ENCODE data around the gene ASXL3. TPM values are rescaled to one million over a fixed set of nuclear protein-coding genes. Genes with fewer than 3 reads are reported as not detected.

ASXL3 gene
- polyA plus RNA-seq, 2 donors = 0.02 to 0.06 TPM

DNA sequence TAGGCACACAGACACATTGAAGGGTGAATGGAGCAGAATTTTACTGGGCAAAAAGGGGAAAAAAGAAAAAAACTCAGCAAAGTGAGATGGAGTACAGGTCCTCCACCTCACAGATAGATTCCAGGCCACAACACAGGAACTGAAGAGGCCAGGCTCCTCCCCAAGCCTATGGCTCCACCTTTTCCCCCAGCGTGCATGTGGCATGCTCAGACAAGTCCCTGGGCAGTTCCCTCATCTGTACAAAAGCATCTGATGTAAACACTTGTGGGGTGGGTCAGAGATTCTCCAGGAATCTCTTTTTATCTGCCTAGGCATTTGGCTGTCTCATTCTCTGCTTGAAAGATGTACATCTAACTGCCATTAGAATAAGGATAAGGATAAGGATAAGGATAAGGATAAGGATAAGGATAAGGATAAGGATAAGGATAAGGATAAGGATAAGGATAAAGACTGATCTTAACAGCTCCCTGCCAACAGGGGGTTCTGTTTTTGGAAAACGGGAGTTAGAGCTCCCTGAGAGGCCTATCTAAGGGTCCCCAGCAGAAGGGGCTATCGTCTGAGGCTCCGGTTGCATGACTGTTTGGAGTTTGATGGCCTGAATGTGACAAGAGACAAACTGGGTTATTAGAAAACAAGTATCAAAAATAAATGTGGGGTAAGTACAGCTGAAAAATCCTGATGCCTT, 17.2 kb upstream of the ASXL3 start:
- no peaks in the 10 kb centered on the region for H3K36me3 ChIP-seq (ENCODE audit: control insufficient read depth in 2 of 2, insufficient read depth in 2 of 2, low read length in 1 of 2)
- no peaks in the 10 kb centered on the region for H3K9me3 ChIP-seq (ENCODE audit: control insufficient read depth in 2 of 2, insufficient read depth in 1 of 2, low read depth in 1 of 2, low read length in 1 of 2)
- H3K27ac ChIP-seq (ENCODE audit: low read depth in 2 of 2, low read length in 1 of 2) = no peak overlapping the region
- no peak overlapping the region for H3K4me3 ChIP-seq (ENCODE audit: low read depth in 1 of 2, low read length in 2 of 2)
- no peaks in the 10 kb centered on the region for H3K4me1 ChIP-seq (ENCODE audit: control insufficient read depth in 2 of 2, insufficient read depth in 2 of 2, low read length in 1 of 2)
- no peaks in the 10 kb centered on the region for H3K27me3 ChIP-seq (ENCODE audit: control insufficient read depth in 1 of 2, insufficient read depth in 2 of 2, low read length in 2 of 2)
- 63 to 70% methylated on average over 4 of the region's 4 CpGs for WGBS, 2 donors

DNA sequence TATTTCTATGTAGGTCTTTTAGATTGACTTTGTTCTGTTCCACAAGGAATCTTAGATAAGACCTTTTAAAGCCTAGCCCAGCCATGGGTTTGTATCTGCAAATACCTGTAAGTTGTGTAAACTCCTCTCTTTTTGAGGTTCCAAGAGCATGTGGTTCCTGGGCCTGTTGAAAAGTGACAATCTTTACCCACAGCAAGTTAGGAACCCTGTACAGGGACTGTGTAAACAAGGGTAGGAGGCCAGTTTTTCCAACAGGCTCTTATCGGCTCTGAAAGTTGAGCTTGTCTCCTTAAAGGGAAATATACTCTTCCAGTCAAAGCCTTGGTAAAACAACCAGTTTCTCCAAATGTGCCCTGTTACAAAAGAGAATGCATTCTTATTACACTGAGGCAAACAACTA, 15.3 kb upstream of the ASXL3 start:
- Histone ChIP-seq H3K4me1 (ENCODE audit: control insufficient read depth in 2 of 2, insufficient read depth in 2 of 2, low read length in 1 of 2) (no peaks in the 10 kb centered on the region), H3K27ac (ENCODE audit: low read depth in 2 of 2, low read length in 1 of 2) (no peak overlapping the region), H3K4me3 (ENCODE audit: low read depth in 1 of 2, low read length in 2 of 2) (no peak overlapping the region), H3K9me3 (ENCODE audit: control insufficient read depth in 2 of 2, insufficient read depth in 1 of 2, low read depth in 1 of 2, low read length in 1 of 2) (peaks cover 0 to 2% of the 10 kb centered on the region in 2 donors), H3K36me3 (ENCODE audit: control insufficient read depth in 2 of 2, insufficient read depth in 2 of 2, low read length in 1 of 2) (no peaks in the 10 kb centered on the region), H3K27me3 (ENCODE audit: control insufficient read depth in 1 of 2, insufficient read depth in 2 of 2, low read length in 2 of 2) (no peaks in the 10 kb centered on the region)
- 46 to 71% methylated on average over 1 of the region's 1 CpG for WGBS, 2 donors

- 90% methylated on average over 1 of the region's 1 CpG for WGBS, 2 donors
- Histone ChIP-seq H3K4me1 (ENCODE audit: control insufficient read depth in 2 of 2, insufficient read depth in 2 of 2, low read length in 1 of 2) (no peaks in the 10 kb centered on the region), H3K27me3 (ENCODE audit: control insufficient read depth in 1 of 2, insufficient read depth in 2 of 2, low read length in 2 of 2) (no peaks in the 10 kb centered on the region), H3K9me3 (ENCODE audit: control insufficient read depth in 2 of 2, insufficient read depth in 1 of 2, low read depth in 1 of 2, low read length in 1 of 2) (peaks cover 0 to 2% of the 10 kb centered on the region in 2 donors), H3K4me3 (ENCODE audit: low read depth in 1 of 2, low read length in 2 of 2) (no peak overlapping the region), H3K36me3 (ENCODE audit: control insufficient read depth in 2 of 2, insufficient read depth in 2 of 2, low read length in 1 of 2) (no peaks in the 10 kb centered on the region), H3K27ac (ENCODE audit: low read depth in 2 of 2, low read length in 1 of 2) (no peak overlapping the region)
Measured at GRCh38 chr18:33567705-33568104, 10.3 kb upstream of the ASXL3 start.

DNA sequence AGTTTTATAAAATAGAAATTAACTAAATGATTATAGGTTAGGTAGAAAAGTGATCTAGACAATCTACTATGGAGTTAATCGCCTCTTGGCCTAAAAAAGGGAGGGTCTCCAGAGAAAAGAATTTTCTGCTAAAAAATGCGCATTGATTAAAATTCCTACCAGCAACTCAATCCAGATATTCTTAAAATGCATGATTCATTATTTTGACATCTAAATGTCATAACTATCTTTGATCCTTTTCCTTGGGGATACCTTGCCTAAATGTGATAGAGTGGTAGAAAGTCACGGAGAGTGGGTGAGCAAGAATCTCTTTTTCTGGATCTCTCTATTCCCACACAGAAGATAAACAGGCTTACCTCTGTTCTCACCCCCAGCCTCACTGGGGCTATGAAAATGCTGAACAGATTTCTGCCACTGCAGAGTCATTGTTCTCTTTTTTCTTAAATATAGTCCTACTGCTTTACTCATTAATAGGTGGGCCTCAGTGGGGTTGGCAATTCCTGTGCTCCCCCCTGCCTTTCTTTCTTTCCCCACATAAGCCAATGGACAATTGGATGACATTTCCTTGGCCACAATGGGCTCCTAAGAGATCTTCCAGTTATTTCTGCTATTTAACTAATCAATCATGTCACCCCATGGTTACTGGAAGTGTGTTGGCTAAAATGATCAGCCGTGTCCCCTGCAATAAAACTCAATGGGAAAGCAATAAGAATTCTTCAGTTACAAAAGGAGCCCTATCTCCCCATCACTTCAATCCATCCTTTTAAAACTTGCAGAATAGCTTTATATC, 5.8 kb upstream of the ASXL3 start:
- Histone ChIP-seq H3K4me1 (ENCODE audit: control insufficient read depth in 2 of 2, insufficient read depth in 2 of 2, low read length in 1 of 2) (no peaks in the 10 kb centered on the region), H3K4me3 (ENCODE audit: low read depth in 1 of 2, low read length in 2 of 2) (no peak overlapping the region), H3K36me3 (ENCODE audit: control insufficient read depth in 2 of 2, insufficient read depth in 2 of 2, low read length in 1 of 2) (no peaks in the 10 kb centered on the region), H3K9me3 (ENCODE audit: control insufficient read depth in 2 of 2, insufficient read depth in 1 of 2, low read depth in 1 of 2, low read length in 1 of 2) (no peaks in the 10 kb centered on the region), H3K27ac (ENCODE audit: low read depth in 2 of 2, low read length in 1 of 2) (no peak overlapping the region), H3K27me3 (ENCODE audit: control insufficient read depth in 1 of 2, insufficient read depth in 2 of 2, low read length in 2 of 2) (no peaks in the 10 kb centered on the region)
- 91 to 94% methylated on average over 4 of the region's 4 CpGs for WGBS, 2 donors

DNA sequence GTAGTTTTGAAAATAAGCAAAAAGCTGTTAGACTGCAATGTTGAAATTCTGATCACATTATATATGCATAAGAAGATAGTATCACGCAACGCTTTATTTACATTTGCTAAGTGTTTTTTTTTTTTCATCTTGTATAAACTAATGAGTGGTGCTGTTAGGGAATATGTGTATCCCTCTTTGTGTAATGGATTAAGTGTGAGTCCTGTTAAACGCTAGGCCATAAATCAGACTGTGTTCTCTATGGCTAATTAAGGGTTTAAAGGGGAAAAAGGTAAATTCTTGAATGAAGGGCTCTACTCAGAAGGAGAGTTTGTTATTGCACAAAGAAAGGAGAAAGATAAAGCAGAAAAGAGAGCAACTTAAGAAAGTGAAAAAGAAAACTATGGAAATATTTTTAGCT, 4.8 kb upstream of the ASXL3 start:
- 76 to 82% methylated on average over 3 of the region's 3 CpGs for WGBS, 2 donors
- Histone ChIP-seq H3K27me3 (ENCODE audit: control insufficient read depth in 1 of 2, insufficient read depth in 2 of 2, low read length in 2 of 2) (peaks cover 0 to 4% of the 10 kb centered on the region in 2 donors), H3K36me3 (ENCODE audit: control insufficient read depth in 2 of 2, insufficient read depth in 2 of 2, low read length in 1 of 2) (no peaks in the 10 kb centered on the region), H3K9me3 (ENCODE audit: control insufficient read depth in 2 of 2, insufficient read depth in 1 of 2, low read depth in 1 of 2, low read length in 1 of 2) (no peaks in the 10 kb centered on the region), H3K4me1 (ENCODE audit: control insufficient read depth in 2 of 2, insufficient read depth in 2 of 2, low read length in 1 of 2) (peaks cover 4 to 6% of the 10 kb centered on the region in 2 donors), H3K4me3 (ENCODE audit: low read depth in 1 of 2, low read length in 2 of 2) (no peak overlapping the region), H3K27ac (ENCODE audit: low read depth in 2 of 2, low read length in 1 of 2) (no peak overlapping the region)

DNA sequence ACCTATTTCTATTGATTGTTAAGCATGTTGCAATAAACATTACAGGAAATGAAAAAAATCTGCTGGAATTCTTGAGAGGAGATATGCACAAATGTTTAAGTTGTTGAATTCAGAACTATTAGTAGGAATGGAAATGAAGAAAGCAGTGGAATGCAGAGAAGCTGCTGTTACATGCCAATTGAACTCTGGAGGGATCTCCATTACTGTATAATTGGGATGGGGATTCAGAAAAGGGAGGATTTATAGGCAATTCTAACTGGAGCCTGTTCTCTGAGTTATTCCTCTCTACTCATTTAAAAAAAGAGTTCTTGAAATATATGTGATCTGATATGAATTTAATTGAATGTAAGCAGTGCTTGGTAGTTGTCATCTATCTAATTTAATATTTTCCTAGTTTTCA, 2.6 kb upstream of the ASXL3 start:
- Histone ChIP-seq H3K4me3 (ENCODE audit: low read depth in 1 of 2, low read length in 2 of 2) (no peak overlapping the region), H3K36me3 (ENCODE audit: control insufficient read depth in 2 of 2, insufficient read depth in 2 of 2, low read length in 1 of 2) (no peaks in the 10 kb centered on the region), H3K27ac (ENCODE audit: low read depth in 2 of 2, low read length in 1 of 2) (no peak overlapping the region), H3K4me1 (ENCODE audit: control insufficient read depth in 2 of 2, insufficient read depth in 2 of 2, low read length in 1 of 2) (peaks cover 8 to 10% of the 10 kb centered on the region in 2 donors), H3K27me3 (ENCODE audit: control insufficient read depth in 1 of 2, insufficient read depth in 2 of 2, low read length in 2 of 2) (peaks cover 0 to 4% of the 10 kb centered on the region in 2 donors), H3K9me3 (ENCODE audit: control insufficient read depth in 2 of 2, insufficient read depth in 1 of 2, low read depth in 1 of 2, low read length in 1 of 2) (no peaks in the 10 kb centered on the region)

- Histone ChIP-seq H3K36me3 (ENCODE audit: control insufficient read depth in 2 of 2, insufficient read depth in 2 of 2, low read length in 1 of 2) (no peaks in the 10 kb centered on the region), H3K9me3 (ENCODE audit: control insufficient read depth in 2 of 2, insufficient read depth in 1 of 2, low read depth in 1 of 2, low read length in 1 of 2) (no peaks in the 10 kb centered on the region), H3K4me1 (ENCODE audit: control insufficient read depth in 2 of 2, insufficient read depth in 2 of 2, low read length in 1 of 2) (peaks cover 8 to 10% of the 10 kb centered on the region in 2 donors), H3K4me3 (ENCODE audit: low read depth in 1 of 2, low read length in 2 of 2) (peak overlapping the region in 1 of 2 donors; percentile 74), H3K27me3 (ENCODE audit: control insufficient read depth in 1 of 2, insufficient read depth in 2 of 2, low read length in 2 of 2) (peaks cover 0 to 4% of the 10 kb centered on the region in 2 donors), H3K27ac (ENCODE audit: low read depth in 2 of 2, low read length in 1 of 2) (peak overlapping the region; percentile 74 to 83)
- WGBS, 2 donors = 17 to 21% methylated on average over 5 of the region's 5 CpGs
Measured at GRCh38 chr18:33576999-33577646, 896 bp upstream of the ASXL3 start.

GRCh38 chr18:33578518-33579348, 714 bp downstream of the ASXL3 start:
- Histone ChIP-seq H3K27me3 (ENCODE audit: control insufficient read depth in 1 of 2, insufficient read depth in 2 of 2, low read length in 2 of 2) (peaks cover 0 to 4% of the 10 kb centered on the region in 2 donors), H3K9me3 (ENCODE audit: control insufficient read depth in 2 of 2, insufficient read depth in 1 of 2, low read depth in 1 of 2, low read length in 1 of 2) (no peaks in the 10 kb centered on the region), H3K27ac (ENCODE audit: low read depth in 2 of 2, low read length in 1 of 2) (peak overlapping the region; percentile 38 to 74), H3K4me1 (ENCODE audit: control insufficient read depth in 2 of 2, insufficient read depth in 2 of 2, low read length in 1 of 2) (peaks cover 8 to 10% of the 10 kb centered on the region in 2 donors), H3K4me3 (ENCODE audit: low read depth in 1 of 2, low read length in 2 of 2) (peak overlapping the region; percentile 55 to 74), H3K36me3 (ENCODE audit: control insufficient read depth in 2 of 2, insufficient read depth in 2 of 2, low read length in 1 of 2) (no peaks in the 10 kb centered on the region)
- 2 to 3% methylated on average over 69 to 80 of the region's 80 CpGs for WGBS, 2 donors

Data from esophagus (tissue), 2 donors.